Adrenal gland (tissue), 5 donors: ENCODE measurements around the gene TUBGCP2.

ENCODE experiments used
- POLR2A ChIP-seq, 2 donors: fragments of 450-650 bp; IDR thresholded peaks; one replicate each; pipeline ENCODE4 v1.6.1; 2017; ENCODE audit warnings: antibody characterized with exemption in 2 of 2, mild to moderate bottlenecking in 2 of 2, moderate library complexity in 1 of 2
- TF ChIP-seq, protein P1 (sequence below), 6 experiments: fragments of 450-650 bp in 4 of 6; fragments of 200-600 bp in 2 of 6; sonication (generic) in 1 of 6; IDR thresholded peaks; 1 replicate in 5 of 6; 2 replicates in 1 of 6; pipeline versions ENCODE4 v1.5.1 to v1.8.0; 2016 to 2021; ENCODE audit warnings: antibody characterized with exemption in 6 of 6, mild to moderate bottlenecking in 2 of 6, moderate library complexity in 1 of 6
- donor health status: DM: no; HTN: no; CAD: no.

DNA sequence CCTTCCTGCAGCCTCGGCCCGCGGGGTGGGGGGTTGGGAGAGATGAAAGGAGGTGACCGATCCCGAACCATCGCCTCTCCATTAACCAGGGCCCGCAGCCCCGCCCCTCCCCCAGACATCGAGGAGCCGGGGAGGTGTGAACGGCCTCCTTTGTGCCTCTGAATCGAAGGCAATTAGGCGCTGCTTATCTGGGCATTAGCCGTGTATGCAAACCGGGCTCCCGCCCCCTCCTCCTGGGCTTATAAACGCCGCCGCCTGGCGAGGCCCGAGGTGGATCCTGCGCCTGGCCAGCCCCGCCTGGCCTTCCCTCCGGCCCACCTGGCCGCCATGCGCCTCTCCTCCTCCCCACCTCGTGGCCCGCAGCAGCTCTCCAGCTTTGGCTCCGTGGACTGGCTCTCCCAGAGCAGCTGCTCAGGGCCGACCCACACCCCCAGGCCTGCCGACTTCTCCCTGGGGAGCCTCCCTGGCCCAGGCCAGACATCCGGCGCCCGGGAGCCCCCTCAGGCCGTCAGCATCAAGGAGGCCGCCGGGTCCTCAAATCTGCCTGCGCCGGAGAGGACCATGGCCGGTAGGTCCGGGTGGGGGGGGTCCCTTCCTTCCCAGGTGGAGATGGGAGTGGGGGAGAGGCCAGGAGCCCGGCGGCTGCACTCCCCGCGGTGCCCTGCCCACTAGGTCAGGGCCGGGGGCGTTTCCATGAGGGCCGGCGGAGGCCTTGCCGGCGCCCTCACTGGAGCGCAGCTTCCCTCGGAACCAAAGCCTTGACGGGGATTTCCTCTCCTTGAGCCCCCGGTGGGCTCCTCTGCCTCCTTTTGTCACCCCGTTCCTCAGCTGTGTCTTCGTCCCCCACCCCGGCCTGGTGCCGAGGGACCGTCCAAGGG lies 70.8 kb downstream of the TUBGCP2 start, which contains the start of gene VENTX:
- TF ChIP-seq, protein P1, sequence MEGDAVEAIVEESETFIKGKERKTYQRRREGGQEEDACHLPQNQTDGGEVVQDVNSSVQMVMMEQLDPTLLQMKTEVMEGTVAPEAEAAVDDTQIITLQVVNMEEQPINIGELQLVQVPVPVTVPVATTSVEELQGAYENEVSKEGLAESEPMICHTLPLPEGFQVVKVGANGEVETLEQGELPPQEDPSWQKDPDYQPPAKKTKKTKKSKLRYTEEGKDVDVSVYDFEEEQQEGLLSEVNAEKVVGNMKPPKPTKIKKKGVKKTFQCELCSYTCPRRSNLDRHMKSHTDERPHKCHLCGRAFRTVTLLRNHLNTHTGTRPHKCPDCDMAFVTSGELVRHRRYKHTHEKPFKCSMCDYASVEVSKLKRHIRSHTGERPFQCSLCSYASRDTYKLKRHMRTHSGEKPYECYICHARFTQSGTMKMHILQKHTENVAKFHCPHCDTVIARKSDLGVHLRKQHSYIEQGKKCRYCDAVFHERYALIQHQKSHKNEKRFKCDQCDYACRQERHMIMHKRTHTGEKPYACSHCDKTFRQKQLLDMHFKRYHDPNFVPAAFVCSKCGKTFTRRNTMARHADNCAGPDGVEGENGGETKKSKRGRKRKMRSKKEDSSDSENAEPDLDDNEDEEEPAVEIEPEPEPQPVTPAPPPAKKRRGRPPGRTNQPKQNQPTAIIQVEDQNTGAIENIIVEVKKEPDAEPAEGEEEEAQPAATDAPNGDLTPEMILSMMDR (IDR thresholded peaks at IDR 0.05): no peak
- TF ChIP-seq POLR2A (IDR thresholded peaks at IDR 0.05): no peak
